ENCODE results near the gene ANKRD33B.

The ANKRD33B gene

GRCh38 chr5:10681731-10682679 is 118.1 kb downstream of the ANKRD33B start:
- no peak for DNase-seq

- no peak for DNase-seq
Measured at GRCh38 chr5:10682801-10683525, 119.1 kb downstream of the ANKRD33B start.

GRCh38 chr5:10684303-10685086 is 120.6 kb downstream of the ANKRD33B start:
- no peak for DNase-seq

GRCh38 chr5:10685115-10685521 is 121.2 kb downstream of the ANKRD33B start:
- no peak for DNase-seq

- no peak for DNase-seq
Measured at GRCh38 chr5:10686890-10687289, 123.0 kb downstream of the ANKRD33B start.

GRCh38 chr5:10688651-10689171 is 124.8 kb downstream of the ANKRD33B start:
- DNase-seq: no peak

- DNase-seq: no peak
Measured at GRCh38 chr5:10689391-10690081, 125.7 kb downstream of the ANKRD33B start.

GRCh38 chr5:10690460-10691440 is 126.9 kb downstream of the ANKRD33B start:
- DNase-seq: no peak

GRCh38 chr5:10691826-10692785 is 128.2 kb downstream of the ANKRD33B start:
- no peak for DNase-seq

GRCh38 chr5:10695055-10695649 is 131.3 kb downstream of the ANKRD33B start:
- DNase-seq: no peak

GRCh38 chr5:10695759-10696543 is 132.1 kb downstream of the ANKRD33B start:
- no peak for DNase-seq

GRCh38 chr5:10699281-10699874 is 135.5 kb downstream of the ANKRD33B start:
- DNase-seq: no peak

GRCh38 chr5:10699987-10700386 is 136.1 kb downstream of the ANKRD33B start:
- no peak for DNase-seq

GRCh38 chr5:10700516-10700915 is 136.6 kb downstream of the ANKRD33B start:
- no peak for DNase-seq

- peak; percentile 38 for DNase-seq
Measured at GRCh38 chr5:10701567-10702039, 137.7 kb downstream of the ANKRD33B start.

- DNase-seq: no peak
Measured at GRCh38 chr5:10702040-10702629, 138.3 kb downstream of the ANKRD33B start.

- DNase-seq: no peak
Measured at GRCh38 chr5:10702911-10703491, 139.1 kb downstream of the ANKRD33B start.
